Endothelial cell of umbilical vein (primary cell): ENCODE results near the gene PRSS57. TPM values are rescaled to one million over a fixed set of nuclear protein-coding genes. Genes with fewer than 3 reads are reported as not detected.

Source experiments
- BruUV-seq: library from RNA; stranded (reverse); fragments of 400-500 nt; replicated peaks from 2 replicates; lab custom pipeline; 2021; lab: Mats Ljungman, UMichigan
- CTCF ChIA-PET: fragments of 300-600, 350-600 bp; sonication (Branson Sonifier 250); formaldehyde crosslinking; loops from one replicate; lab custom pipeline; 2021; ENCODE audit warnings: antibody characterized with exemption, inconsistent platforms; lab: Charles Lee
- POLR2A ChIA-PET: fragments of 300-600, 350-600 bp; sonication (Branson Sonifier 250); formaldehyde crosslinking; loops from one replicate; lab custom pipeline; 2021; ENCODE audit warnings: antibody characterized with exemption, inconsistent platforms; lab: Charles Lee
- DNase-seq: peaks from one replicate; pipeline ENCODE4 v3.0.0-alpha.2; 2011; ENCODE audit warnings: low read depth, low spot score
- FAIRE-seq: peaks from 2 replicates; lab custom pipeline; 2011; peaks lifted over from hg19 to GRCh38; lab: Jason Lieb, UNC
- H2AFZ ChIP-seq: 2 replicates; pipeline ENCODE4 v1.6.0; 2012; ENCODE audit warnings: low read depth, low read length, control low read depth, inconsistent platforms
- H3K27ac ChIP-seq: 2 replicates; pipeline ENCODE4 v1.5.1; 2011; ENCODE audit warnings: low read depth, mild to moderate bottlenecking, control low read depth, low read length, moderate library complexity; ENCODE audit not compliant: insufficient read depth
- H3K27me3 ChIP-seq, 2 experiments: 2 replicates each; pipeline versions ENCODE4 v1.6.0 to v1.6.1; 2011; ENCODE audit warnings: low read length in 2 of 2, mixed read lengths in 1 of 2; ENCODE audit not compliant: control insufficient read depth in 2 of 2, insufficient read depth in 2 of 2
- H3K36me3 ChIP-seq, 2 experiments: 2 replicates in 1 of 2; 3 replicates in 1 of 2; pipeline ENCODE4 v1.5.1; 2011; ENCODE audit warnings: low read length in 2 of 2, mild to moderate bottlenecking in 1 of 2, moderate library complexity in 1 of 2; ENCODE audit not compliant: control insufficient read depth in 2 of 2, insufficient read depth in 2 of 2; ENCODE audit errors: extremely low read depth in 1 of 2
- H3K4me1 ChIP-seq: 3 replicates; pipeline ENCODE4 v1.5.1; 2011; ENCODE audit warnings: mild to moderate bottlenecking, low read length; ENCODE audit not compliant: control insufficient read depth, insufficient read depth; ENCODE audit errors: extremely low read depth
- H3K4me2 ChIP-seq: 2 replicates; pipeline ENCODE4 v1.6.1; 2011; ENCODE audit warnings: low read length, control low read depth, mixed read lengths; ENCODE audit not compliant: insufficient read depth
- H3K4me3 ChIP-seq, 3 experiments: fragments of 200-600 bp in 1 of 3; sonication (generic), shearing (Covaris generic) in 1 of 3; replicated peaks in 1 of 3; 2 replicates each; pipeline ENCODE4 v1.5.1; 2011 to 2016; ENCODE audit warnings: control low read depth in 3 of 3, low read length in 3 of 3, mild to moderate bottlenecking in 2 of 3, inconsistent platforms in 1 of 3, low read depth in 1 of 3, moderate library complexity in 1 of 3; ENCODE audit not compliant: insufficient read depth in 1 of 3
- H3K79me2 ChIP-seq: 2 replicates; pipeline ENCODE4 v1.6.0; 2012; ENCODE audit warnings: low read length, inconsistent platforms; ENCODE audit not compliant: control insufficient read depth, insufficient read depth
- H3K9ac ChIP-seq: replicated peaks from 2 replicates; pipeline ENCODE3; 2011; ENCODE audit warnings: low read length, control low read depth; ENCODE audit not compliant: insufficient read depth; ENCODE audit errors: extremely low read depth
- H3K9me1 ChIP-seq: replicated peaks from 3 replicates; pipeline ENCODE4 v1.6.0; 2011; ENCODE audit warnings: mild to moderate bottlenecking, low read length; ENCODE audit not compliant: control insufficient read depth, insufficient read depth; ENCODE audit errors: extremely low read depth
- H3K9me3 ChIP-seq: replicated peaks from 2 replicates; pipeline ENCODE4 v1.5.1; 2012; ENCODE audit warnings: low read length, inconsistent platforms; ENCODE audit not compliant: control insufficient read depth, insufficient read depth
- H4K20me1 ChIP-seq: replicated peaks from 2 replicates; pipeline ENCODE3; 2011; ENCODE audit warnings: mild to moderate bottlenecking, low read length; ENCODE audit not compliant: control insufficient read depth, insufficient read depth; ENCODE audit errors: extremely low read depth
- EZH2 ChIP-seq: IDR thresholded peaks from 2 replicates; pipeline ENCODE4 v1.6.1; 2012; ENCODE audit warnings: borderline replicate concordance, low read depth, mild to moderate bottlenecking, moderate library complexity, low read length, inconsistent platforms; ENCODE audit not compliant: severe bottlenecking
- FOS ChIP-seq: IDR thresholded peaks from 2 replicates; pipeline ENCODE4 v1.6.1; 2011; ENCODE audit warnings: mild to moderate bottlenecking, low read length, moderate library complexity, borderline replicate concordance; ENCODE audit not compliant: insufficient read depth
- GATA2 ChIP-seq: IDR thresholded peaks from 2 replicates; pipeline ENCODE4 v1.7.0; 2011; ENCODE audit warnings: low read depth, mild to moderate bottlenecking, moderate library complexity, mixed read lengths, low read length; ENCODE audit not compliant: insufficient read length, insufficient read depth
- JUN ChIP-seq: IDR thresholded peaks from 2 replicates; pipeline ENCODE4 v1.6.1; 2011; ENCODE audit warnings: borderline replicate concordance, low read depth; ENCODE audit not compliant: insufficient read length, insufficient read depth
- MYC ChIP-seq: IDR thresholded peaks from one replicate; pipeline ENCODE4 v1.6.1; 2011; ENCODE audit warnings: mild to moderate bottlenecking, low read depth, low read length
- POLR2A ChIP-seq: IDR thresholded peaks from 2 replicates; pipeline ENCODE4 v1.6.1; 2012; ENCODE audit warnings: low read depth, mild to moderate bottlenecking, control low read depth, low read length
- POLR2AphosphoS5 ChIP-seq: IDR thresholded peaks from 2 replicates; pipeline ENCODE4 v1.6.1; 2012; ENCODE audit warnings: low read depth, mild to moderate bottlenecking, control low read depth, low read length, moderate library complexity; ENCODE audit not compliant: insufficient read depth
- dilution Hi-C: fragments of 300-500 bp; cut with MboI; formaldehyde crosslinking; loops from one replicate; pipeline ENCODE4 v1.15.0; 2019; ENCODE audit warnings: low sequenced_read_pairs; ENCODE audit not compliant: extremely low pct_ligation_motif_present
- intact Hi-C: fragments of 100-400 bp; cut with micrococcal nuclease; formaldehyde crosslinking; loops from one replicate; pipeline ENCODE4 v1.10.0; 2022
- polyA plus RNA-seq, 4 experiments: library from polyadenylated mRNA; depleted of rRNA in 3 of 4; stranded (reverse) in 3 of 4; unstranded in 1 of 4; fragments of >200 nt; gene quantifications; 2 replicates each; pipeline versions ENCODE4 v1.2.1 to v1.2.3, GENCODE V29; 2011 to 2012; ENCODE audit warnings: missing spikeins in 1 of 4
- total RNA-seq: library from RNA; stranded (reverse); gene quantifications from 2 replicates; pipeline ENCODE4 v1.2.3, GENCODE V29; 2021
- TF ChIP-seq, protein P1 (sequence below), 2 donors: IDR thresholded peaks; 1 replicate in 1 of 2; 2 replicates in 1 of 2; pipeline ENCODE4 v1.5.1; 2011; ENCODE audit warnings: low read length in 2 of 2, mild to moderate bottlenecking in 2 of 2, moderate library complexity in 2 of 2, control low read depth in 1 of 2, inconsistent platforms in 1 of 2, low read depth in 1 of 2; ENCODE audit not compliant: insufficient read depth in 1 of 2; ENCODE audit errors: extremely low read depth in 1 of 2
- TF ChIP-seq, protein P2 (sequence below): IDR thresholded peaks from 2 replicates; pipeline ENCODE4 v1.6.1; 2011; ENCODE audit not compliant: insufficient read depth, insufficient read length

Gene PRSS57
- total and polyA plus RNA-seq, 2 donors (not counting 3 experiments of a cell fraction or from before 2014, with no cell fraction given), result not detected

DNA sequence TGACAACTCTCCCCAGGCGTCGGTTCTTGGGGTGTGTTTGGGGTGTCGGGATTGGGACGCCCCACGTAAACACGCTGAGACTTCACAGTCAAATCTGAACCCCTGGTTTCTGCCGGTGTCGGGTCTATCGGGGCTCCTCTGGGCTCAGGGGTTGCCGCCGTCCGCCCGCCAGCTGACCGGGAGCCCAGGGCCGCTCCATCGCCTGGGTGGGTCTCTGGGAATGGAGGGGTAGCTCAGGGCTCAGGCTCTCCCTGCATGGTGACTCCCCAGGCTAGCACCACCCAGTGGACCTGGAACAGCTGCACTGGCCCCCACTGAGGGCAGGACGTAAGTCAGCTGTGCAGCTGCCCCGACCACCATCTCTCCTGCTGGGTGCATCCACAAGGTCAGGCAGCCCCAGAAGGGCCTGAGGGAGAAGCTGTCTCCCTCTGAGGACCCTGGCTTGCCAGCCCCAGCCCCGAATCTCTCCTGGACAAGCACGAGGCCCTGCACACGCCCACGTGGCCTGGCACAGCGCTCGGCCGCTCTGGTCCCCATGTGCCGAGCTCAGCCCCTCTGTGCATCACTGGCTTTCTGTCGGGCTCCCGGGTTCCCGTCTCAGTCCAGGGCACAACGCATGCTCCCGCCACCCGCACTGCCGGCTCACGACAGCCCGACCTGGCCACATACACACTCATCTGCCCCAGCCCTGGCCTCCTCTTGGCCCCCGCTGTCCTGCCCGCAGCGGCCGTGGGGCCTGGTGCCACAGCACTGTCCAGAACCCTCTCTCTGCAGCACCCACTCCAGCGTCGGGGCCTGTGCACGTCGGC, 38.3 kb downstream of the PRSS57 start:
- Histone ChIP-seq H3K9ac (no peak overlapping the region), H4K20me1 (no peaks in the 10 kb centered on the region), H3K9me1 (no peaks in the 10 kb centered on the region), H3K4me3 (no peak overlapping the region), H3K36me3 (peaks cover 0 to 11% of the 10 kb centered on the region in 2 experiments), H3K79me2 (peaks cover 95% of the 10 kb centered on the region), H3K4me1 (peaks cover 12% of the 10 kb centered on the region), H3K27me3 (no peaks in the 10 kb centered on the region), H3K4me2 (no peak overlapping the region), H2AFZ (no peak overlapping the region), H3K9me3 (no peaks in the 10 kb centered on the region), H3K27ac (no peak overlapping the region)
- DNase-seq, result no peak
- ChIA-PET POLR2A (no interaction called here), CTCF (no interaction called here)
- no peak for FAIRE-seq
- BruUV-seq, result no TSS peak
- no peak for TF ChIP-seq MYC
- TF ChIP-seq GATA2, result no peak
- TF ChIP-seq, protein P1, sequence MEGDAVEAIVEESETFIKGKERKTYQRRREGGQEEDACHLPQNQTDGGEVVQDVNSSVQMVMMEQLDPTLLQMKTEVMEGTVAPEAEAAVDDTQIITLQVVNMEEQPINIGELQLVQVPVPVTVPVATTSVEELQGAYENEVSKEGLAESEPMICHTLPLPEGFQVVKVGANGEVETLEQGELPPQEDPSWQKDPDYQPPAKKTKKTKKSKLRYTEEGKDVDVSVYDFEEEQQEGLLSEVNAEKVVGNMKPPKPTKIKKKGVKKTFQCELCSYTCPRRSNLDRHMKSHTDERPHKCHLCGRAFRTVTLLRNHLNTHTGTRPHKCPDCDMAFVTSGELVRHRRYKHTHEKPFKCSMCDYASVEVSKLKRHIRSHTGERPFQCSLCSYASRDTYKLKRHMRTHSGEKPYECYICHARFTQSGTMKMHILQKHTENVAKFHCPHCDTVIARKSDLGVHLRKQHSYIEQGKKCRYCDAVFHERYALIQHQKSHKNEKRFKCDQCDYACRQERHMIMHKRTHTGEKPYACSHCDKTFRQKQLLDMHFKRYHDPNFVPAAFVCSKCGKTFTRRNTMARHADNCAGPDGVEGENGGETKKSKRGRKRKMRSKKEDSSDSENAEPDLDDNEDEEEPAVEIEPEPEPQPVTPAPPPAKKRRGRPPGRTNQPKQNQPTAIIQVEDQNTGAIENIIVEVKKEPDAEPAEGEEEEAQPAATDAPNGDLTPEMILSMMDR (IDR thresholded peaks at IDR 0.05; ENCODE audit: extremely low read depth in 1 of 2, insufficient read depth in 1 of 2, low read depth in 1 of 2, low read length in 2 of 2), result no peak
- TF ChIP-seq EZH2, result no peak
- TF ChIP-seq POLR2AphosphoS5, result no peak
- TF ChIP-seq, protein P2, sequence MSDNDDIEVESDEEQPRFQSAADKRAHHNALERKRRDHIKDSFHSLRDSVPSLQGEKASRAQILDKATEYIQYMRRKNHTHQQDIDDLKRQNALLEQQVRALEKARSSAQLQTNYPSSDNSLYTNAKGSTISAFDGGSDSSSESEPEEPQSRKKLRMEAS, result no peak
- TF ChIP-seq POLR2A, result no peak
- TF ChIP-seq JUN, result no peak
- TF ChIP-seq FOS, result no peak
- intact Hi-C loops (no loop called here), dilution Hi-C loops (no loop called here)
